H1 (cell line): ENCODE data around the gene KCNQ1. TPM values are rescaled to one million over a fixed set of nuclear protein-coding genes. Genes with fewer than 3 reads are reported as not detected.
A peak's percentile ranks its signal among the peaks of the same experiment; 100 is the strongest.

Experiments used
- CTCF ChIA-PET: fragments of 300-600 bp; sonication (Branson Sonifier 250); formaldehyde crosslinking; loops from one replicate; lab custom pipeline; 2021; ENCODE audit not compliant: partially characterized antibody; lab: Charles Lee
- POLR2A ChIA-PET: fragments of 300-600 bp; sonication (Branson Sonifier 250); formaldehyde crosslinking; loops from one replicate; lab custom pipeline; 2021; ENCODE audit warnings: inconsistent platforms; ENCODE audit not compliant: partially characterized antibody; lab: Charles Lee
- DNase-seq, 2 experiments: peaks; one replicate each; pipeline versions ENCODE4 v3.0.0 to v3.0.0-alpha.2; 2010 to 2022; ENCODE audit warnings: low spot score in 2 of 2, low read depth in 1 of 2, mixed read lengths in 1 of 2
- FAIRE-seq: peaks from 2 replicates; lab custom pipeline; 2011; peaks lifted over from hg19 to GRCh38; lab: Jason Lieb, UNC
- H2AFZ ChIP-seq: 2 replicates; pipeline ENCODE4 v1.8.1; 2012; ENCODE audit warnings: low read length, inconsistent platforms
- H2AK5ac ChIP-seq: 2 replicates; pipeline ENCODE4 v1.6.1; 2013; ENCODE audit warnings: low read depth, low read length
- H2BK120ac ChIP-seq: replicated peaks from 2 replicates; pipeline ENCODE3; 2013; ENCODE audit warnings: low read depth, low read length, inconsistent platforms
- H2BK12ac ChIP-seq: 2 replicates; pipeline ENCODE4 v1.6.1; 2013; ENCODE audit warnings: low read depth, low read length
- H2BK15ac ChIP-seq: 2 replicates; pipeline ENCODE4 v1.6.1; 2013; ENCODE audit warnings: low read length
- H2BK20ac ChIP-seq: 2 replicates; pipeline ENCODE4 v1.6.1; 2013; ENCODE audit warnings: low read length
- H2BK5ac ChIP-seq: 2 replicates; pipeline ENCODE4 v1.6.1; 2013; ENCODE audit warnings: low read depth, low read length
- H3K14ac ChIP-seq: 2 replicates; pipeline ENCODE4 v1.6.1; 2013; ENCODE audit warnings: inconsistent platforms; ENCODE audit not compliant: insufficient read length
- H3K18ac ChIP-seq: 2 replicates; pipeline ENCODE4 v1.6.1; 2013; ENCODE audit warnings: low read length; ENCODE audit errors: extremely low read depth
- H3K23ac ChIP-seq: 2 replicates; pipeline ENCODE4 v1.6.1; 2013; ENCODE audit warnings: inconsistent platforms; ENCODE audit not compliant: insufficient read length
- H3K23me2 ChIP-seq: 2 replicates; pipeline ENCODE4 v1.6.1; 2013; ENCODE audit warnings: low read depth, low read length
- H3K27ac ChIP-seq: 2 replicates; pipeline ENCODE4 v1.6.1; 2011; ENCODE audit warnings: low read depth, low read length, inconsistent platforms
- H3K27me3 ChIP-seq, 4 experiments: replicated peaks in 1 of 4; 1 replicate in 1 of 4; 2 replicates in 3 of 4; pipeline versions ENCODE4 v1.6.1 to v1.8.1; 2011 to 2013; ENCODE audit warnings: low read length in 3 of 4, mild to moderate bottlenecking in 3 of 4, inconsistent platforms in 2 of 4, mixed read lengths in 2 of 4, moderate library complexity in 1 of 4; ENCODE audit not compliant: control insufficient read depth in 3 of 4, insufficient read depth in 3 of 4; ENCODE audit errors: extremely low read depth in 1 of 4
- H3K36me3 ChIP-seq, 4 experiments: 2 replicates each; pipeline versions ENCODE4 v1.6.1 to v1.8.1; 2011 to 2013; ENCODE audit warnings: mild to moderate bottlenecking in 4 of 4, low read length in 3 of 4, moderate library complexity in 2 of 4, control low read depth in 1 of 4, inconsistent platforms in 1 of 4; ENCODE audit not compliant: insufficient read depth in 4 of 4, control insufficient read depth in 2 of 4
- H3K4ac ChIP-seq: replicated peaks from 2 replicates; pipeline ENCODE3; 2013; ENCODE audit warnings: low read length, low read depth, mixed read lengths, inconsistent platforms; ENCODE audit not compliant: insufficient read length
- H3K4me1 ChIP-seq, 4 experiments: replicated peaks in 1 of 4; 1 replicate in 1 of 4; 2 replicates in 3 of 4; pipeline versions ENCODE4 v1.6.1 to v1.8.1; 2011 to 2013; ENCODE audit warnings: low read length in 3 of 4, inconsistent platforms in 2 of 4, mixed read lengths in 1 of 4; ENCODE audit not compliant: insufficient read depth in 4 of 4, control insufficient read depth in 3 of 4
- H3K4me2 ChIP-seq, 2 experiments: 2 replicates each; pipeline versions ENCODE4 v1.6.1 to v1.8.1; 2011 to 2013; ENCODE audit warnings: low read depth in 2 of 2, low read length in 2 of 2, control low read depth in 1 of 2, inconsistent platforms in 1 of 2, mild to moderate bottlenecking in 1 of 2; ENCODE audit not compliant: insufficient read depth in 1 of 2
- H3K4me3 ChIP-seq, 4 experiments: fragments of 200-600, 300-600 bp in 1 of 4; sonication (generic), shearing (Covaris generic), sonication (Bioruptor Twin) in 1 of 4; 2 replicates each; pipeline versions ENCODE4 v1.5.1 to v1.8.1; 2011 to 2016; ENCODE audit warnings: low read length in 4 of 4, low read depth in 3 of 4, control low read depth in 2 of 4, inconsistent platforms in 2 of 4, mild to moderate bottlenecking in 2 of 4, mixed read lengths in 1 of 4, moderate library complexity in 1 of 4; ENCODE audit not compliant: insufficient read depth in 2 of 4; ENCODE audit errors: extremely low read depth in 1 of 4
- H3K56ac ChIP-seq: replicated peaks from 2 replicates; pipeline ENCODE3; 2013; ENCODE audit warnings: low read depth, mild to moderate bottlenecking, mixed read lengths, low read length, inconsistent platforms; ENCODE audit not compliant: insufficient read length
- H3K79me1 ChIP-seq: 2 replicates; pipeline ENCODE4 v1.6.1; 2013; ENCODE audit warnings: low read depth, low read length, control low read depth
- H3K79me2 ChIP-seq, 2 experiments: 2 replicates each; pipeline versions ENCODE4 v1.6.1 to v1.8.1; 2012 to 2013; ENCODE audit warnings: low read length in 2 of 2, mild to moderate bottlenecking in 2 of 2, inconsistent platforms in 1 of 2; ENCODE audit not compliant: insufficient read depth in 2 of 2, control insufficient read depth in 1 of 2
- H3K9ac ChIP-seq, 4 experiments: replicated peaks in 1 of 4; 1 replicate in 1 of 4; 2 replicates in 3 of 4; pipeline versions ENCODE4 v1.6.1 to v1.8.1; 2011 to 2013; ENCODE audit warnings: low read depth in 3 of 4, low read length in 3 of 4, control low read depth in 2 of 4, mild to moderate bottlenecking in 2 of 4, moderate library complexity in 2 of 4, inconsistent platforms in 1 of 4; ENCODE audit errors: extremely low read depth in 1 of 4
- H3K9me3 ChIP-seq, 2 experiments: 2 replicates each; pipeline versions ENCODE4 v1.6.1 to v1.8.1; 2012 to 2013; ENCODE audit warnings: mild to moderate bottlenecking in 2 of 2, moderate library complexity in 2 of 2, control low read depth in 1 of 2, inconsistent platforms in 1 of 2, low read depth in 1 of 2, low read length in 1 of 2, mixed read lengths in 1 of 2; ENCODE audit not compliant: insufficient read depth in 2 of 2
- H4K20me1 ChIP-seq, 2 experiments: replicated peaks in 1 of 2; 2 replicates each; pipeline versions ENCODE3 to v1.8.1; 2011 to 2013; ENCODE audit warnings: inconsistent platforms in 2 of 2, low read length in 2 of 2, mild to moderate bottlenecking in 1 of 2; ENCODE audit not compliant: insufficient read depth in 2 of 2, control insufficient read depth in 1 of 2
- H4K5ac ChIP-seq: 2 replicates; pipeline ENCODE4 v1.6.1; 2013; ENCODE audit warnings: low read length, low read depth, mixed read lengths, inconsistent platforms; ENCODE audit not compliant: insufficient read length
- H4K8ac ChIP-seq: 2 replicates; pipeline ENCODE4 v1.8.0; 2013; ENCODE audit warnings: mild to moderate bottlenecking, moderate library complexity, low read length, inconsistent platforms; ENCODE audit not compliant: insufficient read depth; ENCODE audit errors: extremely low read depth
- H4K91ac ChIP-seq: replicated peaks from 2 replicates; pipeline ENCODE3; 2013; ENCODE audit warnings: low read length, mixed read lengths, inconsistent platforms; ENCODE audit not compliant: insufficient read length
- CBX5 ChIP-seq: fragments of 300-800, 300-1000 bp; sonication (generic); IDR thresholded peaks from 2 replicates; pipeline ENCODE4 v1.7.1; 2016; ENCODE audit warnings: antibody characterized with exemption, low read length, low read depth
- CEBPB ChIP-seq: IDR thresholded peaks from 2 replicates; pipeline ENCODE4 v1.6.1; 2012; ENCODE audit warnings: low read depth, low read length
- CREB1 ChIP-seq: IDR thresholded peaks from 2 replicates; pipeline ENCODE4 v1.6.1; 2012; ENCODE audit warnings: inconsistent platforms
- EGR1 ChIP-seq: IDR thresholded peaks from 2 replicates; pipeline ENCODE4 v1.6.1; 2011; ENCODE audit warnings: low read depth, low read length, borderline replicate concordance
- FOSL1 ChIP-seq: IDR thresholded peaks from 2 replicates; pipeline ENCODE4 v1.6.1; 2011; ENCODE audit warnings: mild to moderate bottlenecking, low read depth, low read length, moderate library complexity; ENCODE audit not compliant: insufficient read depth
- GABPA ChIP-seq: IDR thresholded peaks from 2 replicates; pipeline ENCODE4 v1.6.1; 2011; ENCODE audit warnings: mild to moderate bottlenecking, low read length, moderate library complexity, borderline replicate concordance; ENCODE audit not compliant: insufficient read depth
- KDM1A ChIP-seq: fragments of 200-600, 300-600 bp; sonication (generic); IDR thresholded peaks from 2 replicates; pipeline ENCODE4 v1.7.1; 2016; ENCODE audit warnings: mild to moderate bottlenecking, low read length, borderline replicate concordance
- PHF8 ChIP-seq: fragments of 200-600 bp; sonication (generic); conservative IDR thresholded peaks from 2 replicates; pipeline ENCODE4 v1.7.1; 2012; ENCODE audit warnings: low read depth, mild to moderate bottlenecking, inconsistent platforms, low read length, moderate library complexity
- SAP30 ChIP-seq: fragments of 300-600 bp; sonication (generic); IDR thresholded peaks from 2 replicates; pipeline ENCODE4 v1.7.1; 2012; ENCODE audit warnings: low read length, moderate library complexity, mild to moderate bottlenecking, inconsistent platforms; ENCODE audit not compliant: insufficient read depth, insufficient replicate concordance
- SRF ChIP-seq: IDR thresholded peaks from 2 replicates; pipeline ENCODE4 v1.6.1; 2011; ENCODE audit warnings: mild to moderate bottlenecking, low read depth, low read length, moderate library complexity
- TAF7 ChIP-seq: optimal IDR thresholded peaks from 2 replicates; pipeline ENCODE3; 2011; ENCODE audit warnings: low read depth, mild to moderate bottlenecking, inconsistent platforms, low read length, moderate library complexity, borderline replicate concordance
- YY1 ChIP-seq: IDR thresholded peaks from 2 replicates; pipeline ENCODE4 v1.6.1; 2011; ENCODE audit warnings: low read depth, mild to moderate bottlenecking, low read length
- WGBS, 2 experiments: shearing (Covaris generic) in 1 of 2; methylation state at CpG; one replicate each; pipeline versions ENCODE4 v1.1.6 to v1.1.7; 2013 to 2015; ENCODE audit warnings: low lambda C conversion rate in 2 of 2, mixed read lengths in 2 of 2, inconsistent platforms in 1 of 2, low coverage in 1 of 2, missing lambda C conversion rate in 1 of 2; ENCODE audit not compliant: insufficient replicate concordance in 2 of 2, insufficient coverage in 1 of 2, insufficient read length in 1 of 2; ENCODE audit errors: extremely low coverage in 1 of 2, missing lambda C conversion rate in 1 of 2; 5-methylcytosine and 5-hydroxymethylcytosine counted together
- polyA plus RNA-seq, 7 experiments: library from polyadenylated mRNA; depleted of rRNA in 3 of 7; stranded (reverse) in 5 of 7; unstranded in 2 of 7; fragments of >200 nt in 5 of 7; fragments of 200-250 nt in 2 of 7; gene quantifications; 1 replicate in 5 of 7; 2 replicates in 1 of 7; 4 replicates in 1 of 7; pipeline versions ENCODE4 v1.2.1 to v1.2.3, GENCODE V29; 2011 to 2013; ENCODE audit warnings: missing spikeins in 2 of 7, mixed read lengths in 2 of 7
- total RNA-seq: library from RNA; stranded (reverse); fragmentation: NEBNext Ultra II Directional; extraction: Animal tissue kit (Norgen Biotek cat#: 25700); gene quantifications from 2 replicates; pipeline ENCODE4 v1.2.1, GENCODE V29; 2021
- TF ChIP-seq, protein P1 (sequence below): IDR thresholded peaks from 2 replicates; pipeline ENCODE4 v1.6.1; 2012; ENCODE audit warnings: inconsistent platforms

The KCNQ1 gene
- total and polyA plus RNA-seq, 2 of the 8 experiments (the other 6 are each of a cell fraction or from before 2014, with no cell fraction given), result 1.9 to 2.0 TPM

GRCh38 chr11:2510626-2511402 is 66.0 kb downstream of the KCNQ1 start:
- ChIA-PET POLR2A (no interaction called here), CTCF (interaction anchor here (0.6 to 2.3 kb wide), 8 partner anchors 21 to 385 kb away, joined by 3 to 12 read pairs (median 4); no protein-coding TSS in a partner anchor)
- Histone ChIP-seq H3K79me1 (no peaks in the 10 kb centered on the region), H2BK15ac (no peak overlapping the region), H2BK5ac (no peak overlapping the region), H3K23me2 (no peaks in the 10 kb centered on the region), H3K18ac (no peak overlapping the region), H3K4me2 (no peak overlapping the region), H3K36me3 (no peaks in the 10 kb centered on the region), H2BK120ac (no peak overlapping the region), H3K27ac (no peak overlapping the region), H2AK5ac (no peak overlapping the region), H3K14ac (no peak overlapping the region), H2BK20ac (no peak overlapping the region), H3K4me3 (no peak overlapping the region), H3K79me2 (no peaks in the 10 kb centered on the region), H3K9ac (no peak overlapping the region), H4K91ac (no peak overlapping the region), H3K4me1 (no peaks in the 10 kb centered on the region), H2AFZ (no peak overlapping the region), H3K27me3 (peaks cover 2 to 48% (median 28%) of the 10 kb centered on the region in 4 experiments), H4K5ac (no peak overlapping the region), H3K56ac (no peak overlapping the region), H2BK12ac (peak overlapping the region; percentile 50; the same call in 1 of the 2 replicates), H4K8ac (no peak overlapping the region), H4K20me1 (peaks cover 0 to 1% of the 10 kb centered on the region in 2 experiments), H3K9me3 (no peaks in the 10 kb centered on the region), H3K4ac (peak overlapping the region; percentile 41), H3K23ac (no peak overlapping the region)
- no peak for DNase-seq
- no peak for FAIRE-seq
- 86% methylated on average over 16 of the region's 16 CpGs; no CpG with 5 or more reads in 1 of the 2 experiments for WGBS, 2 experiments
- no peak for TF ChIP-seq CREB1
- TF ChIP-seq, protein P1, sequence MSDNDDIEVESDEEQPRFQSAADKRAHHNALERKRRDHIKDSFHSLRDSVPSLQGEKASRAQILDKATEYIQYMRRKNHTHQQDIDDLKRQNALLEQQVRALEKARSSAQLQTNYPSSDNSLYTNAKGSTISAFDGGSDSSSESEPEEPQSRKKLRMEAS, result no peak
- TF ChIP-seq PHF8, result no peak
- TF ChIP-seq YY1, result no peak
- no peak for TF ChIP-seq SAP30
- no peak for TF ChIP-seq SRF
- TF ChIP-seq KDM1A, result no peak
- no peak for TF ChIP-seq CEBPB
- TF ChIP-seq EGR1, result no peak
- no peak for TF ChIP-seq FOSL1
- no peak for TF ChIP-seq TAF7
- TF ChIP-seq GABPA, result no peak
- TF ChIP-seq CBX5, result no peak
